Tibial nerve (tissue), 4 donors: ENCODE data around the gene CASKIN1.

Experiments
- CTCF ChIP-seq, 5 experiments: fragments of 200-600 bp in 3 of 5; fragments of 450-650 bp in 2 of 5; sonication (generic) in 3 of 5; IDR thresholded peaks; one replicate each; pipeline ENCODE4 v1.5.1; 2016 to 2019; ENCODE audit warnings: antibody characterized with exemption in 5 of 5, mild to moderate bottlenecking in 3 of 5, moderate library complexity in 2 of 5
- EP300 ChIP-seq, 2 donors: sonication (generic); formaldehyde crosslinking; IDR thresholded peaks; one replicate each; pipeline ENCODE4 v1.6.1; 2017; ENCODE audit warnings: antibody characterized with exemption in 2 of 2, mild to moderate bottlenecking in 1 of 2

GRCh38 chr16:2147378-2147777 is 49.0 kb downstream of the CASKIN1 start:
- TF ChIP-seq CTCF (IDR thresholded peaks at IDR 0.05) (no peak), EP300 (IDR thresholded peaks at IDR 0.05) (no peak)
